GM18861 (cell line): ENCODE data around the gene PTGDS.

Experiments used
- ATAC-seq: cut with Tn5 transposase; IDR thresholded peaks from one replicate; pipeline ENCODE4 v1.9.1; 2021; ENCODE audit not compliant: unreplicated experiment

Gene PTGDS

GRCh38 chr9:136977223-136977622 is at the start of gene PTGDS:
Gene PTGDS, plus strand, starts transcription at chr9:136977504. Its CDS starts 75 bp downstream, at chr9:136977579.
- no peak for ATAC-seq

- no peak for ATAC-seq
These were observed 48.7 kb upstream of the PTGDS start for GRCh38 chr9:136928591-136928990.

- ATAC-seq, result no peak
These were observed 47.3 kb upstream of the PTGDS start for GRCh38 chr9:136930014-136930413.

DNA sequence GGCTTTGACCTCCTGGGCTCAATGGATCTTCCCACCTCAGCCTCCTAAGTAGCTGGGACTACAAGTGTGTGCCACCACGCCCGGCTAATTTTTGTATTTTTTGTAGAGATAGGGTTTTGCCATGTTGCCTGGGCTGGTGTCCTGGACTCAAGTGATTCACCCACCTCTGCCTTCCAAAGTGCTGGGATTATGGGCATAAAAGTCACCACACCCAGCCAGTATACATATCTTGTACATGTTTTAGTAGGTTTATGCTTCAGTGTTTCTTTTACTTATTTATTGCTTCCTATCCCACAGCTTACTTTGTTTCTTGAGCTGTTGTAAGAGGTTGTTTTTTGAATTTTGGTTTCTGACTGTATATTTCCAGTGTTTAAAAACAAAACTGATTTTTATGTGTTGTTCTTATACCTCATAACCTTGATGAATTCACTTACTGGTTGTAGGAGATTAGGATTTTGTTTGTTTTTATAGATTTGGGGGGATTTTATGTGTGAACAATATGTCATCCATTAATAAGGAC is 45.6 kb upstream of the PTGDS start:
- ATAC-seq, result no peak

DNA sequence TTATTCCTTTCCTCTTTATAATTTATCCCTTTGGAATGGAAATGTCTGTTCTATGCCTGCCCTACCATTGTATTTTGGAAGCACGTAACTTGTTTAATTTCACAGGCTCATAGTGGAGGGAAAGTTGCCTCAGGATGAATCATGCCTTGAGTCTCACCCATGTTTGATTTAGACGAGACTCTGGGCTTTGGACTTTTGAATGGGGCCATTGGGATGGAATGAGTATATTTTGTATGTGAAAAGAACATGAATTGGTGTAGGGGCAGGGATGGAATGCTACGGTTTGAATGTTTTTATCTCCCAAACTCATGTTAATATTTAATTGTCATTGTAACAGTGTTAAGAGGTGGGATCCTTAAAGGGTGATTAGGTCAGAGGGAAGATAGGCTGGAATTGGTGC is 43.0 kb upstream of the PTGDS start:
- ATAC-seq, result no peak

- no peak for ATAC-seq
These were observed 41.7 kb upstream of the PTGDS start for GRCh38 chr9:136935651-136936050.

GRCh38 chr9:136936645-136937170 is 40.6 kb upstream of the PTGDS start:
- ATAC-seq, result no peak

DNA sequence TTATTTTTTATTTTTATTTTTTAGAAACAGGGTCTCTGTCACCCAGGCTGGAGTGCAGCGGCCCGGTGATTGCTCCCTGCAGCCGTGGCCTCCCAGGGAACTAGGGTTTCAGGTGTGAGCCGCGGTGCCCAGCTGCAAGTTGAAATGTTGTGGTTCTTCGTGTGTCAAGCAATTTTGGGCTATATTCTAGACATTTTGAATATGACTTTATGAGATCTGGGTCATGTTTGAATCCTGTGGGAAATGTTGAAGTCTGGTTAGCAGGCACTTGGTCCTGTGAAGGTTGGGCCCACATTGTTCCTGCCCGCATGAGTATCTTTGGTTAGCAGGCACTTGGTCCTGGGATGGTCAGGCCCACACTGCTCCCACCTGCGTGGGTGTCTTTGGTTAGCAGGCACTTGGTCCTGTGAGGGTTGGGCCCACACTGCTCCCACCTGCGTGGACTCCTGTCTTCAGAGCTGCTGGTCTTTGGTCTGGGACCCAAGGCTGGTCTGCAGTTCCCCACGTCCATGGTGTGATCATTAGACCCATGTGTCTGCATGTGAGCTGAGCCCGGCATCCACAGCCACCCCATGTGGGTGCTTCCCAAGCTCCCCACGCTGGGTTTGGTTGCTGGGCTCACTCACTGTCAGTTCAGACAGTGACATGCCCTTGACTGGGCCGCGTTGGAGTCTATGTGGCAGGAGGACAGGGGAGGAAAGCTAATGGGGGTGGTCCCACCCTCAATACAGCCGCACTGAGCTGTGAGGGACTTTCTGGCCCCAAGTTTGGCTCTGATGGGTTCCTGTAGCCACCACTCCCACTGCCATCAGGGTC is 39.9 kb upstream of the PTGDS start:
- no peak for ATAC-seq

DNA sequence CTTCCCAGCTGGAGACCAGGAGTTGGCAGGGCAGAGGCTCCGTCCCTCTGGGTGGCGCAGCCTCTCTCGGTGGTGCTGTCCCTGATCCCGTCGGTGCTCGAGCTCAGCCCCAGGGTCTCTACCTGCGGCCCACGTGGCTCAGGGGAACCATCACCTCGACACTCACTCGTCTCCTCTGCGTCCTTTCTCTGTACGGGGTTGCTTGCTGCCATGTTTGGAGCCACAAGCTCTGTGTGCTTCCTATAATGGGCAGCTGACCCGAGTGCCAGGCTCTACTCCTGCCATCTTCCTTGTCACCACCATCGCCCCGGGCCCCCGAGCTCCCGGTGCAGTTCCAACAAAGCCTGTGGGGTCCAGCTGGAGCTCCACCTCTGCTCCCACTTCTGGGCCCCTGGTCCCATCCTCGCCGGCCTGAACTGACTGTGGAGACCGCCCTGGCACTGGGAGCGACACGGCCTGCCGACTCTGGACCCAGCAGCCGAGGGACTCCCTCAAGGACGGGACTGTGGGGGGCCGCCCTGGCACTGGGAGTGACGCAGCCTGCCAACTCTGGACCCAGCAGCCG is 37.8 kb upstream of the PTGDS start:
- ATAC-seq, result no peak

- ATAC-seq, result no peak
These were observed 37.2 kb upstream of the PTGDS start for GRCh38 chr9:136939996-136940525.

DNA sequence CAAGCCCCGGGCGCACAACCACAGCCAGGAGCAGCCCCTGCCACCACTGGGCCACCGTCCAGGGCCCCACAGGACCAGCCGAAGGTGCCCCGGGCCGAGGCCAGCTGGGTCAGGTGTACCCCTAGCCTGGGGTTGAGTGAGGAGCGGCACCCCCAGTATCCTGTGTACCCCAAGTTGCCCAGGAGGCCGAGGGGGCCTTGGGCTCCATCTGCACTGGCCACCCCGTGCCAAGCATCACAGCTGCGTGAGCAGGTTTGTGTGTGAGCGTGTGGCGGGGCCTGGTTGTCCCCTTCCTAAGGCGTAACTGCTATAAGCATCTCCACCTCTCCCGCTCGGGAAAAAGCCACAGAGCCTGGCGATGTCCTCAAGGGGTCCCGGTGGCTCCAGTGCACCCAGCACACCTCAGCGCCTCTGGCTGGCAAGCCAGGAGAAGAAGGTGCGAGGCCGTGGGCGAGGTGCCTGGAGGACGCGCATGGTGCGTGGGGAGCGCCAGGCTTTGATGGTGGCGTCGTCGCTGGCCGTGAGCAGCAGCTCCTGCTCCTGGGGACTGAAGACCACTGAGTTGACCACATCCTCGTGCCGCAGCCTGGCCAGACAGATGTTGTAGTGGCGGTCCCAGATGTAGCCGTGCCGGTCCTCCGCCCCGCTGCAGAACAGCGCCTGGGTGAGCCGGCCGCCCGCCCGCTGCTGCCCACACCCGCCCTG is 36.6 kb upstream of the PTGDS start:
- no peak for ATAC-seq

- no peak for ATAC-seq
These were observed 35.8 kb upstream of the PTGDS start for GRCh38 chr9:136941231-136942111.

- ATAC-seq, result no peak
These were observed 35.0 kb upstream of the PTGDS start for GRCh38 chr9:136942112-136942880.

- no peak for ATAC-seq
These were observed 34.4 kb upstream of the PTGDS start for GRCh38 chr9:136942881-136943230.

DNA sequence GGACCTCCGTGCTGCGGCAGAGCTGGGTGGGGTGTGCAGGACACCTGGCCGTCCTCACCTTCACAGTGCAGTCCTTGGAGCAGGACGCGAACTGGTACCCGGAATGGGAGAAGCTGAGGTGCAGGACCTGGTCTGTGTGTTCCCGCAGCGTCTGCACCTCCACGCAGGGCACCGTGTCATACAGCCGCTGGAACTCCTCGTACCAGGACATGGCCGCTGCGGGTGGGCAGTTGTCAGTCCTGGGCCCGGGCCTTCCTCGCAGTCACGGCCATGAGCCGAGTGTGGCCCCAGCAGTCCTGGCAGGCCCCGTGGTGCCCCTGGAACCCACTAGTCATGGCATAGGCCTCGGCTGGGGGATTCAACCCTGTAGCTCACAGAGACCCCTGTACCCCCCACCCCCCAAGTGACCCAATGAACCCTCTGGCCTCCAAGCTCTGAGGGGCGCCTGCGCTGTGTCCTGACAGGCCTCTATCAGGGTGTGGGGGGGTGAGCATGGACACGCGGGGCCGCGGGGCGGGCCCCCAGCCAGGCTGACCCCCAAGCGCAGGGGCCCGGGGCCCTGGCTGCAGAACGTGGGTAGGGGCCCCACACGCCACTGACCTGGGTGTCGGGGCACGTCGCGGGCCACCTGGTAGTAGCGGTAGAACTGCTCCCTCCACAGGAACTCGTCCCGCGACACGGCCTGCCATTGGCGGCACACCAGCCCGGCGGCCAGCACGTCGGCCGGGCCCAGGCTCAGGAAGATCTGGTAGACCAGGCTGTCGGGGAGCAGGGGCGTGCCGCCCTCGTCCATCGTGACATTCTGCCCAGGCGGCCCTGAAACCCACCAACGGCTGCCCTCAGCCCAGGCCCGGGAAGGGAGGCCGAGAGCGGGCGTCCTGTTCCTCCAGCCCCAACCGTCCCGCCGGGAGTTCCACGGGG is 33.8 kb upstream of the PTGDS start:
- ATAC-seq, result no peak

DNA sequence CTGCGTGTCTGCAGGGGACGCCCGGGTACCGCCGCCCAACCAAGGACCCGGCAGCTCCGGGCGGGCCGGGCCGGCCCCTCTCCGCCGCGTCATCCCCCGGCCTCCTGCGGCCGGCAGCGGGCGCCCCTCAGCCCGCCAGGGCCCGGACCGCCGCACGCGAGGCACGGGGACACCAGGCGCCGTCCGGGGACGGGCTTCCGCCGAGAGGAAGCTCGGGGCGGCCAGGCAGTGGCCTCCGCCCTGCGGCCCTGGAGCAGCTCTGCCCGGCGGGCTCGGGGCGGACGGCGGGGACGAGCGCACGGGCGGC is 33.1 kb upstream of the PTGDS start:
- ATAC-seq, result peak; percentile 33

- ATAC-seq, result peak; percentile 71
These were observed 32.6 kb upstream of the PTGDS start, which contains the start of the genes C8G and FBXW5 for GRCh38 chr9:136944519-136945332. Gene C8G, plus strand, starts transcription at chr9:136945243. Its CDS starts 78 bp downstream, at chr9:136945321. Gene FBXW5, minus strand, starts transcription at chr9:136944738. Its CDS starts 655 bp downstream, at chr9:136944083.
